GM19025 (cell line): ENCODE data around the gene MTNR1A.

Experiments used
- ATAC-seq: cut with Tn5 transposase; IDR thresholded peaks from one replicate; pipeline ENCODE4 v1.9.1; 2021; ENCODE audit warnings: mild to moderate bottlenecking, low read depth, moderate library complexity; ENCODE audit not compliant: unreplicated experiment

The MTNR1A gene

DNA sequence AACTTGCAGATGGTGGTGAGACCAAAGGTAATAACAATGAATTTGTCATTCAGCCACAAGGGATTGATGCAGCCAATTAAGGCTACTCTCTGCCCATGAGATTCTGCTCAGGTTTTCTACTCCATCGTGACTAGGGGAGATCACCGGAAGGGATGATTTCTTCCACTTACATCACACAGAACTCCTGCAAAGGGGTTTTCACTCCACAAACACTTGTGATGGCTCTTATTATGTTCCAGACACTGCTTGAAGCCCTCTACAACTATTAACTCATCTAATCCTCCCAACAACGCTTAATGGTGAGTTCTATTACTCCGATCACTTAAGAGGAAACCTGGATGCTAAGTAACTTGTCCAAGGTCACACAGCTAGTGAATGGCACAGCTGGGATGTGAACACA lies 55.9 kb downstream of the MTNR1A start:
- no peak for ATAC-seq

GRCh38 chr4:186497043-186497442 lies 58.3 kb downstream of the MTNR1A start:
- ATAC-seq: no peak

GRCh38 chr4:186494496-186494895 lies 60.9 kb downstream of the MTNR1A start:
- no peak for ATAC-seq

GRCh38 chr4:186487726-186488125 lies 67.6 kb downstream of the MTNR1A start:
- ATAC-seq: no peak

GRCh38 chr4:186486172-186486571 lies 69.2 kb downstream of the MTNR1A start:
- no peak for ATAC-seq

GRCh38 chr4:186485561-186486062 lies 69.8 kb downstream of the MTNR1A start:
- ATAC-seq: no peak

- no peak for ATAC-seq
Observed at GRCh38 chr4:186485150-186485549, 70.2 kb downstream of the MTNR1A start.

DNA sequence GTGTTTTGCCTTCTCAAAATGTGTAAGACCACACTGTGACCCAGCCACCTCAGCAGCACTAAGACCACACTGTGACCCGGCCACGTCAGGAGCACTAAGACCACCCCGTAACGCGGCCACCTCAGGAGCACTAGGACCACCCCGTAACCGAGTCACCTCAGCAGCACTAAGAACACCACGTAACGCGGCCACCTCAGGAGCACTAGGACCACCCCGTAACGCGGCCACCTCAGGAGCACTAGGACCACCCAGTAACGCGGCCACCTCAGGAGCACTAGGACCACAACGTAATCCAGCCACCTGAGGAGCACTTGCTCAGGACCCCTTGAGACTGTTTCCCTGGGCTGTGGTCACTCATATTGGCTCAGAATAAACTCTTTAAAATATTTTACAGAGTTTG lies 71.7 kb downstream of the MTNR1A start:
- ATAC-seq: no peak
